Mucosa of rectum (tissue), 2 donors: ENCODE data around the gene CCSAP.
"Not testable (repeated sequence)": the region's sequence is repeated elsewhere in the genome, so short reads cannot be mapped to it uniquely, and the experiment has no call there.

Experiments used
- H3K27ac ChIP-seq, 2 donors: one replicate each; pipeline ENCODE4 v1.7.0; 2013; ENCODE audit warnings: inconsistent platforms in 2 of 2, low read depth in 2 of 2, low read length in 2 of 2
- H3K27me3 ChIP-seq, 2 donors: one replicate each; pipeline ENCODE4 v1.7.0; 2013; ENCODE audit warnings: low read length in 2 of 2; ENCODE audit not compliant: control insufficient read depth in 2 of 2, insufficient read depth in 2 of 2
- H3K36me3 ChIP-seq, 2 donors: one replicate each; pipeline ENCODE4 v1.7.0; 2013; ENCODE audit warnings: low read length in 2 of 2; ENCODE audit not compliant: control insufficient read depth in 2 of 2, insufficient read depth in 2 of 2
- H3K4me1 ChIP-seq, 2 donors: one replicate each; pipeline ENCODE4 v1.7.0; 2013; ENCODE audit warnings: low read length in 2 of 2, mild to moderate bottlenecking in 1 of 2; ENCODE audit not compliant: control insufficient read depth in 2 of 2, insufficient read depth in 2 of 2
- H3K4me3 ChIP-seq, 2 donors: one replicate each; pipeline ENCODE4 v1.7.0; 2013; ENCODE audit warnings: low read length in 2 of 2
- H3K9ac ChIP-seq, 2 donors: one replicate each; pipeline ENCODE4 v1.7.0; 2013; ENCODE audit warnings: low read length in 2 of 2, low read depth in 1 of 2, mild to moderate bottlenecking in 1 of 2
- H3K9me3 ChIP-seq, 2 donors: one replicate each; pipeline ENCODE4 v1.7.0; 2013; ENCODE audit warnings: low read length in 2 of 2; ENCODE audit not compliant: control insufficient read depth in 2 of 2
- donor health status: healthy.
- donor health status: Normal muscosa, but diverticular disease.

Gene CCSAP

GRCh38 chr1:229379846-229380245 is 37.0 kb upstream of the CCSAP start:
- Histone ChIP-seq H3K27ac (no peak overlapping the region), H3K27me3 (peaks cover 0 to 4% of the 10 kb centered on the region in 2 donors), H3K4me1 (no peaks in the 10 kb centered on the region), H3K9ac (no peak overlapping the region), H3K9me3 (no peaks in the 10 kb centered on the region), H3K4me3 (no peak overlapping the region), H3K36me3 (no peaks in the 10 kb centered on the region)

GRCh38 chr1:229378586-229379367 is 35.9 kb upstream of the CCSAP start:
- Histone ChIP-seq H3K36me3 (no peaks in the 10 kb centered on the region), H3K27me3 (peaks cover 0 to 4% of the 10 kb centered on the region in 2 donors), H3K9me3 (no peaks in the 10 kb centered on the region), H3K9ac (no peak overlapping the region), H3K4me1 (no peaks in the 10 kb centered on the region), H3K27ac (no peak overlapping the region), H3K4me3 (no peak overlapping the region)

GRCh38 chr1:229378035-229378434 is 35.2 kb upstream of the CCSAP start:
- H3K9ac ChIP-seq, H3K9me3 ChIP-seq, H3K4me3 ChIP-seq, H3K27ac ChIP-seq, H3K27me3 ChIP-seq, H3K4me1 ChIP-seq, H3K36me3 ChIP-seq: not testable (repeated sequence)

DNA sequence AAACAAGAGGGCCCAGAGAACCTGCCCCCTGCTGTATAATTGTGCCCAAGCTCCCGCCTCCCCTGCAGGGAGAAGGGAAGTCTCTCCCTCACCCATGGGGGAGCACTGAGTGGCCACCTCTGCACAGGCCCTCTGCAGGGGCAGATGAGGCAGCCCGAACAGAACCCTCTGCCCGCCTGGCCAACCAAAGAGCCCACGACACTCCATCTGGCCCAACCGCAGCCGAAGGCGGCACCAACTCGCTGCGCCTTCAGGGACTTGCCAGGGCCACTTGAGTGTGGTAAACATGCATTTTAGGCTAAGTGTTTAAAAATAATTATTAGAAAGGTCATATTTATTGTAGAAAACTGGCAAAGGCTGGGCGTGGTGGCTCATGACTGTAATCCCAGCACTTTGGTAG is 34.6 kb upstream of the CCSAP start:
- Histone ChIP-seq H3K9ac (no peak overlapping the region), H3K27ac (no peak overlapping the region), H3K9me3 (no peaks in the 10 kb centered on the region), H3K27me3 (peaks cover 3 to 4% of the 10 kb centered on the region in 2 donors), H3K4me1 (no peaks in the 10 kb centered on the region), H3K4me3 (no peak overlapping the region), H3K36me3 (no peaks in the 10 kb centered on the region)

- Histone ChIP-seq H3K36me3 (no peaks in the 10 kb centered on the region), H3K9ac (no peak overlapping the region), H3K27me3 (peaks cover 0 to 3% of the 10 kb centered on the region in 2 donors), H3K27ac (no peak overlapping the region), H3K4me3 (no peak overlapping the region), H3K4me1 (no peaks in the 10 kb centered on the region), H3K9me3 (no peaks in the 10 kb centered on the region)
Observed at GRCh38 chr1:229376521-229376920, 33.7 kb upstream of the CCSAP start.

GRCh38 chr1:229374485-229374884 is 31.6 kb upstream of the CCSAP start:
- Histone ChIP-seq H3K4me1 (no peaks in the 10 kb centered on the region), H3K9ac (no peak overlapping the region), H3K4me3 (no peak overlapping the region), H3K9me3 (no peaks in the 10 kb centered on the region), H3K27me3 (peaks cover 0 to 3% of the 10 kb centered on the region in 2 donors), H3K27ac (no peak overlapping the region), H3K36me3 (no peaks in the 10 kb centered on the region)

- H3K27me3 ChIP-seq = peaks cover 0 to 3% of the 10 kb centered on the region in 2 donors
- H3K4me3 ChIP-seq = no peak overlapping the region
- H3K9ac ChIP-seq = no peak overlapping the region
- H3K27ac ChIP-seq = no peak overlapping the region
- H3K36me3 ChIP-seq = no peaks in the 10 kb centered on the region
- no peaks in the 10 kb centered on the region for H3K4me1 ChIP-seq
- H3K9me3 ChIP-seq = no peaks in the 10 kb centered on the region
Observed at GRCh38 chr1:229373395-229373794, 30.5 kb upstream of the CCSAP start.

- no peak overlapping the region for H3K27ac ChIP-seq
- H3K9me3 ChIP-seq = no peaks in the 10 kb centered on the region
- H3K9ac ChIP-seq = no peak overlapping the region
- peaks cover 0 to 3% of the 10 kb centered on the region in 2 donors for H3K27me3 ChIP-seq
- no peaks in the 10 kb centered on the region for H3K36me3 ChIP-seq
- no peak overlapping the region for H3K4me3 ChIP-seq
- H3K4me1 ChIP-seq = no peaks in the 10 kb centered on the region
Observed at GRCh38 chr1:229372251-229372650, 29.4 kb upstream of the CCSAP start.

- H3K9ac ChIP-seq = no peak overlapping the region
- H3K27ac ChIP-seq = no peak overlapping the region
- peaks cover 0 to 3% of the 10 kb centered on the region in 2 donors for H3K27me3 ChIP-seq
- no peaks in the 10 kb centered on the region for H3K36me3 ChIP-seq
- H3K4me3 ChIP-seq = no peak overlapping the region
- no peaks in the 10 kb centered on the region for H3K9me3 ChIP-seq
- H3K4me1 ChIP-seq = no peaks in the 10 kb centered on the region
Observed at GRCh38 chr1:229371624-229372023, 28.8 kb upstream of the CCSAP start.

DNA sequence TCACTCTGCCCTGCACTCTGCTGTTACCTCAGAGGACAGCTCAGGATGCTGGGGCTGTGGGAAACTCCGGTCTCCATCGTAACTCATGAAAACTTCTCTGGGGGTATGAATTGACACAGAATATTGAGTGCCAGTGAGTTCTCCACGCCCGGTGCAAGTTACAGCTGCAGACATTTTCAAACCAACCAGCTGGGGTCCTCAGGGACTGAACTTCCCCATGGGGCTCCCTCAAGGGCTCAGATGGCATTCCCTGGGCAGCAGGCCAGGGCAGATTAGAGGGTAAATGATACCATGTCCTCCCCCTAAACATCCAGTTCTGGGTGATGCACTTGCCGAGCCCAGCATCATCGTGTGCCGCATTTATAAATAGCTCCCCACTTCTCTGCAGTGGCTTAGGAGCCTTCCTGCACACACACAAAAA is 27.8 kb upstream of the CCSAP start:
- no peak overlapping the region for H3K27ac ChIP-seq
- peaks cover 0 to 3% of the 10 kb centered on the region in 2 donors for H3K27me3 ChIP-seq
- H3K9ac ChIP-seq = no peak overlapping the region
- no peaks in the 10 kb centered on the region for H3K9me3 ChIP-seq
- H3K36me3 ChIP-seq = no peaks in the 10 kb centered on the region
- H3K4me3 ChIP-seq = no peak overlapping the region
- H3K4me1 ChIP-seq = no peaks in the 10 kb centered on the region
